Epithelial cell of esophagus (primary cell): Measurements from ENCODE around the gene TMEM42.

Experiments used
- DNase-seq: peaks from one replicate; pipeline ENCODE4 v3.0.0; 2010; ENCODE audit warnings: low read depth
- H3K4me3 ChIP-seq: 2 replicates; pipeline ENCODE4 v1.5.1; 2011; ENCODE audit warnings: mild to moderate bottlenecking, low read length, control low read depth
- CTCF ChIP-seq: IDR thresholded peaks from 2 replicates; pipeline ENCODE4 v1.5.1; 2011; ENCODE audit warnings: low read depth, mild to moderate bottlenecking, low read length, control low read depth, inconsistent platforms; ENCODE audit not compliant: insufficient read depth; ENCODE audit errors: missing control alignments

TMEM42 gene

GRCh38 chr3:44887101-44887500 lies 25.4 kb downstream of the TMEM42 start:
- TF ChIP-seq CTCF: no peak
- peak; percentile 57 for DNase-seq
- no peak overlapping the region for H3K4me3 ChIP-seq

DNA sequence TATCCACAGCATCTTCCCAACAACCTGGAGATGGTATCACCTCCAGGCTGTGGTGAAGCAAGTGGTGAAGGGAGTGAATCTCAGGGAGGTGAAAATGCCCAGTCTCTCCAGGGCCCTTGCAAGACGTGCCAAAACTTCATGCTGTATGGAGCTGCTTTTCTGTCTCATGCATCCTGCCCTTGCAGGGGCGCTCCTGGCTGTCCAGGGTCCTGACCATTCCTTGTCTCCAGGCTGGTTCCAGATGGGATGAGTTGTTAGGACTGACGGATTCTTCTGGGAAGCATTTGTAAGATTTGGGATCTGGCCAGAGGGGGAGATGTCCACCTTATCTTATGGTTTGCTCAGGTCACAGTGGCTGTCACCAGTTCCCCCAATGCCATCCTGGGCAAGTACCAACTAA lies 28.5 kb downstream of the TMEM42 start:
- H3K4me3 ChIP-seq: no peak overlapping the region
- TF ChIP-seq CTCF: no peak
- no peak for DNase-seq

DNA sequence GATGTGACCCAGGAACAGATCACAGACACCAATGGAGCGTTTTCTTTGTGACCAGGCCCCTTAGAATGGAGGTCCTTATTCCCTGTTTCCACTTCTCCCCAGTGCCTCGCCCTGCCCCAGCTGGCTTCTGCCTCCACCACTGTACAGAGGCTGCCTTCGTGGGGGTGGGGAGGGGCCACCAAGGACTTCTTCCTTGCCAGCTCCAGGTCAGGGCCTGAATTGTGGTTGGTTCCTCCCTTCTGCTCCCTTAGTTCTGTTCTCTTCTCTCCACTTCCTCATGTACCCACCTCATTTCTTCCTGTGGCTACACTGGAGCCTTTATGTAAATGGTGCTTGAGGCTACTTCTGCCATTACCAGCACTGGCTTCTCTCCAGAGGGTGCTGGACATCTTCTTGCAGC lies 29.1 kb downstream of the TMEM42 start:
- no peak for DNase-seq
- H3K4me3 ChIP-seq: no peak overlapping the region
- no peak for TF ChIP-seq CTCF

DNA sequence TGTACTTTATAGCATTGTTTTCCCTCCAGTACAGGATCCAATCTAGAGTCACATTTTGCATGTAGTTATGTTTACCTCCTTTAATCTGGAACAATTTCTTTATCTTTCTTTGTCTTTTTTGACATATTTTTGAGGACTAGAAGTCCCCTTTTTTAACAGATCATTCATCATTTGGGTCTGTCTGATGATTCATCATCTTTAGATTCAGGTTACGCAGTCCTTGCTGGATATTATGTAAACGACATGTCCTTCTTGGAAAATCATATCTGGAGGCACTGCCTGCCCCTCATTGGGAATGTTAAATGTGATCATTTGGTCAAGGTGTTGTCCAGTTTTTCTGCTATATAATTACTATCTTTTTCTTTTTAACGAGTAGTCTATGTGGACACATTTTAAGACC lies 31.0 kb downstream of the TMEM42 start:
- no peak for TF ChIP-seq CTCF
- H3K4me3 ChIP-seq: no peak overlapping the region
- DNase-seq: peak; percentile 67

DNA sequence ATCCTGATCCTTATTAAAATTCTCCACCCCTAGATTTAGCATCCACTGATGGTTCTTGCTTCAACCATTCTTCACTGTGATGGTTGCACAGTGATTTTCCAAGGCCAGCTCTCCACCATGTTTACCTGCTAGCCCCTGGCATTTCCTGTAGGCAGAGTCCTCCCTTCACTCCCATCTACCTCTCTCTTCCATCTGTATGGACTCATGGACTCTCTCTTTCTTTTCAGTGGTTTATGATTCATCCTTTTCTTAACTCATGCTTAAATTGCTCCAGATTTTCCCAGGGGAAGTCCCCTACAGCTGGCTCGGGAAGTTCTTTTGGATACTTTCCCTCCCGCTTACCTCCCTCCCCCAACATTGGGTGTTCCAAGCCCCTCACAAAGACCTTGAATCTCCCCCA lies 31.4 kb downstream of the TMEM42 start:
- H3K4me3 ChIP-seq: no peak overlapping the region
- TF ChIP-seq CTCF: no peak
- DNase-seq: peak; percentile 88

DNA sequence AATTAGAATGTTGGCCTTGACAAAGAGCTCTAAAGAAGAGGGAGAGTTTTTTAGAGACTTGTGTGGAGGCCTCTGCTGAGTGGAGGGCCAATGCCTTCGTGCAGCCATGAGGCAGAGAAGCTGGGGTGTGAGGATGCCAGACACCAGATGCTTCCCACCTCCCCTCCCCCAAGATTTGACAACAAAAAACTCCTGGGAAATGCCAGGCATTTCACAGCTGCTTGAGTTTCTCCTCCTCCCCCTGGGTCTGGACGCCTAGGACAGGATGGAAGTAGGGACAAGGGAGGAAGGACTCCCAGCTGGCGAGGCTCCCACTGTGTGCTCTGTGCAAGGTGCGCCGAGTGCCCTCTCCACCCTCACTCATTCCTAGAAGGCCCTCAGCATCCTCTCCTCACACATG lies 32.8 kb downstream of the TMEM42 start:
- no peak overlapping the region for H3K4me3 ChIP-seq
- TF ChIP-seq CTCF: no peak
- DNase-seq: no peak

DNA sequence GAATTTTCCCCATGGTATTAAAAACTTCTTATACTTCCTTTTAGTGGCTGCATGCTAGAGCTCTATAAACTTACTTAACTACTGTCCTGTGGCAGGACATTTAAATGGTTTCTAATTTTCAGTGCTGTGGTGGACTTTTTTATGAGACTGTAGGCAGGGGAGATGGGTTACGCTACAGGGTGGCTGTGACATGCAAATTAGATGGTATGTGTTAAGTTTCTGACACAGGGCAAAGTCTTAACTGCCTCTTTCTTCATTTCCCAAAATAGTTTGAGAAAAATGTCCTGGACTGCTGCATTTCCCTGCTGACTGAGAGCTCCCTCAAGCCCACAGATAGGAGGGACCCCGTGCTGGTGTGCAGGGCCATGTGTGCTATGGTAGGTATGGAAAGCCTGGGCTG lies 34.7 kb downstream of the TMEM42 start:
- TF ChIP-seq CTCF: no peak
- DNase-seq: no peak
- no peak overlapping the region for H3K4me3 ChIP-seq
